H9 (cell line): ENCODE measurements around the gene ADAM11. TPM values are rescaled to one million over a fixed set of nuclear protein-coding genes. Genes with fewer than 3 reads are reported as not detected.

Experiments used
- DNase-seq: peaks from one replicate; pipeline ENCODE4 v3.0.0-alpha.2; 2017
- H2AFZ ChIP-seq: one replicate; pipeline ENCODE4 v1.6.1; 2013; ENCODE audit warnings: mild to moderate bottlenecking, low read length, control low read depth, moderate library complexity
- H2AK5ac ChIP-seq: 2 replicates; pipeline ENCODE4 v1.6.1; 2013; ENCODE audit warnings: low read length, control low read depth, mixed read lengths; ENCODE audit not compliant: insufficient read length
- H2BK120ac ChIP-seq: one replicate; pipeline ENCODE4 v1.6.1; 2013; ENCODE audit warnings: low read depth, mild to moderate bottlenecking, low read length, control low read depth, inconsistent platforms; ENCODE audit not compliant: poor library complexity, severe bottlenecking
- H2BK12ac ChIP-seq: 2 replicates; pipeline ENCODE4 v1.6.1; 2013; ENCODE audit warnings: low read length, control low read depth, mixed read lengths, low read depth; ENCODE audit not compliant: insufficient read length
- H2BK15ac ChIP-seq: 2 replicates; pipeline ENCODE4 v1.6.1; 2013; ENCODE audit warnings: low read depth, low read length, control low read depth
- H2BK20ac ChIP-seq: one replicate; pipeline ENCODE4 v1.6.1; 2013; ENCODE audit warnings: low read depth, mild to moderate bottlenecking, low read length, control low read depth, inconsistent platforms; ENCODE audit not compliant: poor library complexity, severe bottlenecking
- H2BK5ac ChIP-seq: 2 replicates; pipeline ENCODE4 v1.6.1; 2013; ENCODE audit warnings: low read length, control low read depth, mixed read lengths; ENCODE audit not compliant: insufficient read length
- H3K14ac ChIP-seq: 2 replicates; pipeline ENCODE4 v1.6.1; 2013; ENCODE audit warnings: low read length, control low read depth; ENCODE audit not compliant: insufficient read depth
- H3K18ac ChIP-seq: 2 replicates; pipeline ENCODE4 v1.6.1; 2013; ENCODE audit warnings: low read depth, mild to moderate bottlenecking, mixed read lengths, low read length, control low read depth; ENCODE audit not compliant: insufficient read length
- H3K23ac ChIP-seq: 2 replicates; pipeline ENCODE4 v1.6.1; 2013; ENCODE audit warnings: low read length, control low read depth, mixed read lengths, low read depth; ENCODE audit not compliant: insufficient read length
- H3K23me2 ChIP-seq: 2 replicates; pipeline ENCODE4 v1.6.1; 2013; ENCODE audit warnings: low read depth, mild to moderate bottlenecking, mixed read lengths, low read length, control low read depth; ENCODE audit not compliant: insufficient read length, poor library complexity, severe bottlenecking
- H3K27ac ChIP-seq: 2 replicates; pipeline ENCODE4 v1.5.1; 2013; ENCODE audit warnings: low read length, control low read depth, mixed read lengths, low read depth; ENCODE audit not compliant: insufficient read length
- H3K27me3 ChIP-seq: 2 replicates; pipeline ENCODE4 v1.6.1; 2013; ENCODE audit warnings: low read length, control low read depth, inconsistent platforms; ENCODE audit not compliant: insufficient read depth
- H3K4ac ChIP-seq: 2 replicates; pipeline ENCODE4 v1.6.1; 2013; ENCODE audit warnings: low read depth, mild to moderate bottlenecking, control low read depth, inconsistent platforms, low read length, moderate library complexity
- H3K4me1 ChIP-seq: 2 replicates; pipeline ENCODE4 v1.6.1; 2013; ENCODE audit warnings: low read length, control low read depth, inconsistent platforms; ENCODE audit not compliant: insufficient read depth
- H3K4me2 ChIP-seq: 2 replicates; pipeline ENCODE4 v1.6.1; 2013; ENCODE audit warnings: low read length, control low read depth, mixed read lengths; ENCODE audit not compliant: insufficient read length, insufficient read depth
- H3K56ac ChIP-seq: 2 replicates; pipeline ENCODE4 v1.6.1; 2013; ENCODE audit warnings: low read depth, mild to moderate bottlenecking, mixed read lengths, low read length, control low read depth; ENCODE audit not compliant: insufficient read length
- H3K79me1 ChIP-seq: 2 replicates; pipeline ENCODE4 v1.6.1; 2013; ENCODE audit warnings: low read depth, mild to moderate bottlenecking, moderate library complexity, low read length, control low read depth, inconsistent platforms; ENCODE audit not compliant: insufficient read depth, poor library complexity, severe bottlenecking
- H3K79me2 ChIP-seq: 2 replicates; pipeline ENCODE4 v1.6.1; 2013; ENCODE audit warnings: low read length, control low read depth, inconsistent platforms; ENCODE audit not compliant: insufficient read depth
- H3K9ac ChIP-seq: 2 replicates; pipeline ENCODE4 v1.6.1; 2013; ENCODE audit warnings: low read length, control low read depth, mixed read lengths; ENCODE audit not compliant: insufficient read length; ENCODE audit errors: extremely low read depth
- H3K9me3 ChIP-seq: one replicate; pipeline ENCODE4 v1.6.1; 2013; ENCODE audit warnings: low read depth, low read length, inconsistent platforms; ENCODE audit not compliant: control insufficient read depth
- H3T11ph ChIP-seq: one replicate; pipeline ENCODE4 v1.6.1; 2013; ENCODE audit warnings: mild to moderate bottlenecking, low read length, control low read depth, inconsistent platforms
- H4K20me1 ChIP-seq: one replicate; pipeline ENCODE4 v1.6.1; 2013; ENCODE audit not compliant: control insufficient read depth, insufficient read length, insufficient read depth
- H4K5ac ChIP-seq: 2 replicates; pipeline ENCODE4 v1.6.1; 2013; ENCODE audit warnings: low read depth, mild to moderate bottlenecking, mixed read lengths, low read length, control low read depth; ENCODE audit not compliant: insufficient read length
- H4K8ac ChIP-seq: replicated peaks from 2 replicates; pipeline ENCODE4 v1.6.1; 2013; ENCODE audit warnings: low read length, control low read depth, mixed read lengths, low read depth; ENCODE audit not compliant: insufficient read length
- H4K91ac ChIP-seq: 2 replicates; pipeline ENCODE4 v1.6.1; 2013; ENCODE audit warnings: low read depth, mild to moderate bottlenecking, moderate library complexity, mixed read lengths, low read length, control low read depth; ENCODE audit not compliant: insufficient read length
- H3K27ac Mint-ChIP-seq, 3 experiments: 2 replicates in 2 of 3; 3 replicates in 1 of 3; pipeline ENCODE4 v1.8.0; 2020 to 2021; ENCODE audit warnings: mixed read lengths in 3 of 3, mild to moderate bottlenecking in 1 of 3, moderate library complexity in 1 of 3
- H3K27me3 Mint-ChIP-seq: 2 replicates; pipeline ENCODE4 v1.8.0; 2021; ENCODE audit warnings: low read depth, mild to moderate bottlenecking, moderate library complexity, mixed read lengths
- H3K36me3 Mint-ChIP-seq, 3 experiments: 2 replicates in 2 of 3; 3 replicates in 1 of 3; pipeline ENCODE4 v1.8.0; 2020 to 2021; ENCODE audit warnings: low read depth in 3 of 3, mixed read lengths in 3 of 3; ENCODE audit not compliant: insufficient read depth in 1 of 3
- H3K4me1 Mint-ChIP-seq, 2 experiments: 2 replicates each; pipeline ENCODE4 v1.8.0; 2020; ENCODE audit warnings: mixed read lengths in 2 of 2
- H3K4me3 Mint-ChIP-seq, 2 experiments: 2 replicates in 1 of 2; 3 replicates in 1 of 2; pipeline ENCODE4 v1.8.0; 2020 to 2021; ENCODE audit warnings: mild to moderate bottlenecking in 2 of 2, mixed read lengths in 2 of 2, moderate library complexity in 1 of 2
- H3K9me3 Mint-ChIP-seq, 2 experiments: 2 replicates in 1 of 2; 3 replicates in 1 of 2; pipeline ENCODE4 v1.8.0; 2020; ENCODE audit warnings: mild to moderate bottlenecking in 2 of 2, mixed read lengths in 2 of 2, moderate library complexity in 1 of 2
- whole genome bisulfite sequencing: extraction: QIAGEN DNeasy Blood & Tissue Kit; methylation state at CpG from one replicate; pipeline ENCODE4 v1.1.7; 2013; ENCODE audit warnings: missing lambda C conversion rate, low lambda C conversion rate, mixed read lengths; ENCODE audit not compliant: insufficient read length; ENCODE audit errors: extremely low coverage; 5-methylcytosine and 5-hydroxymethylcytosine counted together
- total RNA-seq: library from RNA; stranded (reverse); gene quantifications from 2 replicates; pipeline ENCODE4 v1.2.1, GENCODE V29; 2021
- TF ChIP-seq, protein P1 (sequence below): fragments of 200-600 bp; sonication (generic); conservative IDR thresholded peaks from 3 replicates; pipeline ENCODE4 v1.8.0; 2021; ENCODE audit warnings: antibody characterized with exemption, mild to moderate bottlenecking

The ADAM11 gene
- total RNA-seq, 1 experiment from 2014 or later = 4.6 TPM

DNA sequence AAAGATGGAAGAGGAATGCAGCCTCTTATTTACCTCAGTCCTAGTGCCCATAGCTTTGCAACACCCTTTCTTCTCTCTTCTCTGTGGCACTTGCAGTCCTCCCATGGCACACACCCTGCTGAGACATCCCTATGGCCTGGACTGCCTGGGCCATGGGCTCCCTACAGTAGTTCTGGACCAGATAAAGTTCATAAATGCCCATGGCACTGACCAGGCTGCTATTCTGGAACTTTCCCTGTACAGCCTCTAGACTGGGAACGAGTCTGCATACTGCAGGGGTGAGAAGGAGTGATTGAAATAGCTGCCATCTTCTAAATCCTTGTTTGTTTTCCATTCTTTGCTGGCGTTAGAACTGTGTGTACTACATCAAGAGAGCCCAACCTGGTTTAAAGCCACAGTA, 24.5 kb upstream of the ADAM11 start:
- H3K79me1 ChIP-seq = no peaks in the 10 kb centered on the region
- no peak overlapping the region for H4K91ac ChIP-seq
- no peak overlapping the region for H3K18ac ChIP-seq
- H2BK15ac ChIP-seq = no peak overlapping the region
- H3K23ac ChIP-seq = no peak overlapping the region
- H3K56ac ChIP-seq = no peak overlapping the region
- no peak overlapping the region for H3K4me2 ChIP-seq
- no peak overlapping the region for H2BK5ac ChIP-seq
- H3K27ac Mint-ChIP-seq = 0 out of 7 replicates have a peak overlapping the region, but pooled peaks of 1 of the 3 experiments have one; percentile 10
- H3K79me2 ChIP-seq = no peaks in the 10 kb centered on the region
- no peak overlapping the region for H2BK120ac ChIP-seq
- no peak overlapping the region for H3K4ac ChIP-seq
- no peaks in the 10 kb centered on the region for H3K27me3 ChIP-seq
- no peak overlapping the region for H2BK12ac ChIP-seq
- WGBS = no CpG with 5 or more reads among the region's 2 CpGs
- H2AFZ ChIP-seq = no peak overlapping the region
- H3K9ac ChIP-seq = no peak overlapping the region
- no peaks in the 10 kb centered on the region; the same call in 1 of the 2 replicates for H3K4me1 ChIP-seq
- H2AK5ac ChIP-seq = no peak overlapping the region
- no peak overlapping the region for H4K8ac ChIP-seq
- no peaks in the 10 kb centered on the region for H3K9me3 Mint-ChIP-seq
- no peak overlapping the region for H2BK20ac ChIP-seq
- TF ChIP-seq, protein P1, sequence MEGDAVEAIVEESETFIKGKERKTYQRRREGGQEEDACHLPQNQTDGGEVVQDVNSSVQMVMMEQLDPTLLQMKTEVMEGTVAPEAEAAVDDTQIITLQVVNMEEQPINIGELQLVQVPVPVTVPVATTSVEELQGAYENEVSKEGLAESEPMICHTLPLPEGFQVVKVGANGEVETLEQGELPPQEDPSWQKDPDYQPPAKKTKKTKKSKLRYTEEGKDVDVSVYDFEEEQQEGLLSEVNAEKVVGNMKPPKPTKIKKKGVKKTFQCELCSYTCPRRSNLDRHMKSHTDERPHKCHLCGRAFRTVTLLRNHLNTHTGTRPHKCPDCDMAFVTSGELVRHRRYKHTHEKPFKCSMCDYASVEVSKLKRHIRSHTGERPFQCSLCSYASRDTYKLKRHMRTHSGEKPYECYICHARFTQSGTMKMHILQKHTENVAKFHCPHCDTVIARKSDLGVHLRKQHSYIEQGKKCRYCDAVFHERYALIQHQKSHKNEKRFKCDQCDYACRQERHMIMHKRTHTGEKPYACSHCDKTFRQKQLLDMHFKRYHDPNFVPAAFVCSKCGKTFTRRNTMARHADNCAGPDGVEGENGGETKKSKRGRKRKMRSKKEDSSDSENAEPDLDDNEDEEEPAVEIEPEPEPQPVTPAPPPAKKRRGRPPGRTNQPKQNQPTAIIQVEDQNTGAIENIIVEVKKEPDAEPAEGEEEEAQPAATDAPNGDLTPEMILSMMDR = no peak
- no peak overlapping the region for H3T11ph ChIP-seq
- H4K5ac ChIP-seq = no peak overlapping the region
- no peak overlapping the region for H3K14ac ChIP-seq
- H3K9me3 ChIP-seq = no peaks in the 10 kb centered on the region
- H3K23me2 ChIP-seq = no peaks in the 10 kb centered on the region
- peaks cover 9 to 19% of the 10 kb centered on the region in 2 experiments for H3K4me1 Mint-ChIP-seq
- no peaks in the 10 kb centered on the region for H3K27me3 Mint-ChIP-seq
- H3K27ac ChIP-seq = no peak overlapping the region
- no peaks in the 10 kb centered on the region for H4K20me1 ChIP-seq
- no peak overlapping the region for H3K4me3 Mint-ChIP-seq
- peaks cover 39 to 77% (median 77%) of the 10 kb centered on the region in 3 experiments; a peak in 6 of 7 replicates for H3K36me3 Mint-ChIP-seq
- DNase-seq = no peak
